T-cell (primary cell): ENCODE measurements around the gene RTTN. TPM values are rescaled to one million over a fixed set of nuclear protein-coding genes. Genes with fewer than 3 reads are reported as not detected.
A peak's percentile ranks its signal among the peaks of the same experiment; 100 is the strongest.
"Not testable (repeated sequence)": the region's sequence is repeated elsewhere in the genome, so short reads cannot be mapped to it uniquely, and the experiment has no call there.

Experiments
- ATAC-seq, 4 experiments: fragments of 200-7000 bp in 3 of 4; fragments of 150-1000 bp in 1 of 4; cut with Tn5 transposase; replicated peaks in 1 of 4; 1 replicate in 3 of 4; 2 replicates in 1 of 4; pipeline ENCODE4 v1.10.0; 2021; ENCODE audit warnings: moderate library complexity in 3 of 4, mild to moderate bottlenecking in 2 of 4, moderate number of reproducible peaks in 1 of 4
- CTCF ChIA-PET, 2 donors: fragments of 300-600 bp; sonication (Branson Sonifier 250); formaldehyde crosslinking; loops; one replicate each; lab custom pipeline; 2022; ENCODE audit warnings: antibody characterized with exemption in 2 of 2; lab: Charles Lee
- POLR2A ChIA-PET, 2 donors: fragments of 300-600 bp; sonication (Branson Sonifier 250); formaldehyde crosslinking; loops; one replicate each; lab custom pipeline; 2022; ENCODE audit warnings: antibody characterized with exemption in 2 of 2; lab: Charles Lee
- DNase-seq, 35 experiments: peaks; one replicate each; pipeline versions ENCODE4 v3.0.0 to v3.0.0-alpha.2; 2013 to 2023
- H3K27ac ChIP-seq: one replicate; pipeline ENCODE4 v1.5.1; 2013; ENCODE audit warnings: low read length
- H3K27me3 ChIP-seq, 2 experiments: replicated peaks in 1 of 2; 1 replicate in 1 of 2; 2 replicates in 1 of 2; pipeline versions ENCODE4 v1.6.1 to v1.7.0; 2013; ENCODE audit warnings: low read length in 1 of 2, mixed read lengths in 1 of 2; ENCODE audit not compliant: control insufficient read depth in 2 of 2, insufficient read depth in 2 of 2; ENCODE audit errors: extremely low read depth in 1 of 2
- H3K36me3 ChIP-seq, 2 donors: 1 replicate in 1 of 2; 2 replicates in 1 of 2; pipeline versions ENCODE4 v1.6.1 to v1.7.0; 2013; ENCODE audit warnings: low read length in 1 of 2; ENCODE audit not compliant: control insufficient read depth in 2 of 2, insufficient read depth in 1 of 2; ENCODE audit errors: extremely low read depth in 1 of 2
- H3K4me1 ChIP-seq, 2 experiments: 1 replicate in 1 of 2; 2 replicates in 1 of 2; pipeline versions ENCODE4 v1.6.1 to v1.7.0; 2013; ENCODE audit warnings: low read length in 2 of 2, mixed read lengths in 1 of 2; ENCODE audit not compliant: insufficient read depth in 2 of 2, control insufficient read depth in 1 of 2; ENCODE audit errors: extremely low read depth in 1 of 2
- H3K4me3 ChIP-seq, 2 donors: 1 replicate in 1 of 2; 2 replicates in 1 of 2; pipeline versions ENCODE4 v1.5.1 to v1.7.0; 2013; ENCODE audit warnings: mild to moderate bottlenecking in 2 of 2, low read length in 1 of 2, moderate library complexity in 1 of 2; ENCODE audit not compliant: control insufficient read depth in 1 of 2; ENCODE audit errors: extremely low read depth in 1 of 2
- H3K9me3 ChIP-seq: 2 replicates; pipeline ENCODE4 v1.7.0; 2013
- H3K27ac Mint-ChIP-seq, 2 donors: one replicate each; pipeline ENCODE4 v1.8.0; 2020 to 2021; ENCODE audit warnings: mild to moderate bottlenecking in 2 of 2, mixed read lengths in 2 of 2
- H3K27me3 Mint-ChIP-seq, 2 donors: one replicate each; pipeline ENCODE4 v1.8.0; 2021 to 2022; ENCODE audit warnings: mixed read lengths in 2 of 2
- H3K36me3 Mint-ChIP-seq: one replicate; pipeline ENCODE4 v1.8.0; 2021; ENCODE audit warnings: mixed read lengths
- H3K4me1 Mint-ChIP-seq, 3 donors: one replicate each; pipeline ENCODE4 v1.8.0; 2020 to 2022; ENCODE audit warnings: mixed read lengths in 3 of 3, mild to moderate bottlenecking in 1 of 3
- H3K4me3 Mint-ChIP-seq, 3 donors: one replicate each; pipeline ENCODE4 v1.8.0; 2020 to 2022; ENCODE audit warnings: mild to moderate bottlenecking in 3 of 3, mixed read lengths in 3 of 3, moderate library complexity in 3 of 3
- H3K9me3 Mint-ChIP-seq, 3 donors: one replicate each; pipeline ENCODE4 v1.8.0; 2020 to 2022; ENCODE audit warnings: mixed read lengths in 3 of 3
- WGBS: methylation state at CpG from one replicate; pipeline ENCODE4 v1.1.5; 2013; ENCODE audit warnings: missing lambda C conversion rate; ENCODE audit not compliant: insufficient coverage; 5-methylcytosine and 5-hydroxymethylcytosine counted together
- total RNA-seq, 35 experiments: library from RNA in 6 of 35; stranded (reverse) in 6 of 35; fragments of 120-200 nt in 1 of 35; gene quantifications; one replicate each; pipeline versions ENCODE4 v1.2.1 to v1.2.4 and lab custom pipeline; 2013 to 2026

The RTTN gene
- total RNA-seq, 5 donors from 2014 or later (not counting 1 experiment from before 2014, with no cell fraction given), result 17.8 to 31.7 (median 19.4) TPM

DNA sequence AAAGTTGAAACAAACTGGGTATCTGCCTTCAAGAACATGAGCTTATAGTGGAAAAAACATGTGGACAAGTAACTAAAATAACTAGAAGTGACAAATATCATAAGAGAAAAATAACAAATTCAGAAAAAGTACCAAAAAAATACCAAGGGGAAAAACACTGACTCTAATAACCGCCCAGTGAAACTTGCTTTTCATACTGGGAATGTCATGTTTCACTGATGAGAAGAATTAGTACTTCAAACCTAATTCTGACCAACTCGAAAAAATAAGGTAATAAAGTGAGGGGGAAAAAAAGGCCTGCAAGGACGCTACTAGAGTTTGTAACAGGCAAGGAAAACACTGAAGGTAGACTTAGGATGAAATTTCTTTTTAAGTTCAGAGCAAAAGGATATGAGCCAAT lies 83.6 kb downstream of the RTTN start:
- Mint-ChIP-seq H3K4me1 (peaks cover 0 to 1% (median 0%) of the 10 kb centered on the region in 3 donors), H3K27me3 (no peaks in the 10 kb centered on the region), H3K27ac (no peak overlapping the region), H3K36me3 (peaks cover 57% of the 10 kb centered on the region), H3K4me3 (no peak overlapping the region), H3K9me3 (no peaks in the 10 kb centered on the region)
- ChIA-PET POLR2A (no interaction called here), CTCF (no interaction called here)
- Histone ChIP-seq H3K4me1 (no peaks in the 10 kb centered on the region), H3K27me3 (no peaks in the 10 kb centered on the region), H3K4me3 (no peak overlapping the region), H3K9me3 (no peaks in the 10 kb centered on the region), H3K27ac (no peak overlapping the region), H3K36me3 (peaks cover 0 to 4% of the 10 kb centered on the region in 2 donors)
- ATAC-seq (no peak), DNase-seq (no peak)
- WGBS, result no CpG with 5 or more reads among the region's 3 CpGs

DNA sequence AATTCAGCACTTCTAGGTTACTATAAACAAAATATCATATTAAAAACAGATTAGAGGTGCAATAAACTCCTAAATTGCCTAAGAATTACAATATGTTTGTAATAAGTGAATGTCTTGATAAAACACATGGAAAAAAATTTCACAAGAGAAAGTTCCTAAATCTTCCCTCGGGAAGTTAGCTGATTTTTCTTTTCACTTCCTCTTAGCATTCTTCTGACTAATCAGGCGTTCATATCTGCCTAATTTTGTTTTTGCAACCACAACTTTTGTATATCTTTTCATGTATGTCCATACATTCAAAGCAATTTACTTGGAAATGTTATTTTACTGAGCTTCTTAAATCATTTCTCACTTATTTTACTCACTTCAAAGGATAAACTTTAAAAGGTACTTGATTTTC lies 88.5 kb downstream of the RTTN start:
- Histone ChIP-seq H3K27me3 (no peaks in the 10 kb centered on the region), H3K27ac (no peak overlapping the region), H3K36me3 (no peaks in the 10 kb centered on the region), H3K9me3 (no peaks in the 10 kb centered on the region), H3K4me3 (no peak overlapping the region), H3K4me1 (no peaks in the 10 kb centered on the region)
- Mint-ChIP-seq H3K4me1 (peaks cover 0 to 1% (median 0%) of the 10 kb centered on the region in 3 donors), H3K9me3 (no peaks in the 10 kb centered on the region), H3K4me3 (no peak overlapping the region), H3K36me3 (peaks cover 56% of the 10 kb centered on the region), H3K27me3 (no peaks in the 10 kb centered on the region), H3K27ac (no peak overlapping the region)
- WGBS, result no CpG with 5 or more reads among the region's 2 CpGs
- CTCF ChIA-PET, result no interaction called here
- POLR2A ChIA-PET, result no interaction called here
- ATAC-seq (no peak), DNase-seq (no peak)

DNA sequence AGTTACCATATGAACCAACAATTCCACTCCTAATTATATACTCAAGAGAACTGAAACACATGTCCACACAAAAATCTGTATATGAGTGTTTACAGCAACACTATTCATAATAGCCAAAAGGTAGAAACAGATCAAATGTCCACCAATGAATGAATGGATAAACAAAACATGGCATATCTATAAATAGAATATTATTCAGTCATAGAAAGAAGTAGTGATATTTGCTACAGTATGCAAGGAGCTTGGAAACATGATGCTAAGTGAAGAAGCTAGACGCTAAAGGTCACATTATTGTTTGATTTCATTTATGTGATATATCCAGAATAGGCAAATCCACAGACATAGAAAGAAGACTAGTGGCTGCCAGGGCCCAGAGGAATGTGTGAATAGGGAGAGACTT lies 92.0 kb downstream of the RTTN start:
- Histone ChIP-seq H3K36me3 (peaks cover 4 to 14% of the 10 kb centered on the region in 2 donors), H3K27me3 (no peaks in the 10 kb centered on the region), H3K4me1 (no peaks in the 10 kb centered on the region), H3K27ac (no peak overlapping the region), H3K9me3 (no peaks in the 10 kb centered on the region), H3K4me3 (no peak overlapping the region)
- peaks cover 0 to 1% (median 0%) of the 10 kb centered on the region in 3 donors for H3K4me1 Mint-ChIP-seq
- ChIA-PET CTCF (no interaction called here), POLR2A (no interaction called here)
- no peaks in the 10 kb centered on the region for H3K27me3 Mint-ChIP-seq
- H3K9me3 Mint-ChIP-seq, result no peaks in the 10 kb centered on the region
- WGBS, result no CpG with 5 or more reads among the region's 1 CpG
- no peak for DNase-seq
- no peak overlapping the region for H3K27ac Mint-ChIP-seq
- peaks cover 54% of the 10 kb centered on the region for H3K36me3 Mint-ChIP-seq
- ATAC-seq, result no peak
- no peak overlapping the region for H3K4me3 Mint-ChIP-seq

DNA sequence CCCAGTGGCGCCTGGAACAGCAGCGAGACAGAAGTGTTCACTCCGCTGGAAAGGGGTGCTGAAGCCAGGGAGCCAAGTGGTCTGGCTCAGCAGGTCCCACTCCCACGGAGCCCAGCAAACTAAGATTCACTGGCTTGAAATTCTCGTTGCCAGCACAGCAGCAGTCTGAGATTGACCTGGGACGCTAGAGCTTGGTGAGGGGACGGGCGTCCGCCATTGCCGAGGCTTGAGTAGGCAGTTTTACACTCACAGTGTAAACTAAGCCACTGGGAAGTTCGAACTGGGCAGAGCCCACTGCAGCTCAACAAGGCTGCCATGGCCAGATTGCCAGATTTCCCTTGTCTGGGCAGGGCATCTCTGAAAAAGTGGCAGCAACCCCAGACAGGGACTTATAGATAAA lies 94.8 kb downstream of the RTTN start:
- H3K27me3 Mint-ChIP-seq, result no peaks in the 10 kb centered on the region

DNA sequence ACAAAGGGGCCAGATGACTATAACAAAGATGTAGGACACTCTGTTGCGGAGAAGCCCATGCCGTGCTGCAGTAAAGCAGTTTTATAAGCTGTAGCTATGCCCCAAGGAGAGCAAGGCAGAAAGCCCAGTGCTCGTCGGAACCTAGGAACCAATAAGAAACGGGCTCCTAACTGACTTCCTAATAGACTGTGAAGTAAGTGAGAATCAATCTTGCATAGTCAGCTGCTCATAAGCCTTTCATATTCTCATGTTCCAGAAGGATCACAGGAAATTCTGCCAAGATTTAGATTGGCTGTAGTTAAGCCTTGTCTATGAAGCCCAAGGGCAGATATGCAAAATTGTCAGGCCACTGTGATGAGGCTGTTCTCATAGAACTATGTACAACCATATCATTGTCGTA lies 98.4 kb downstream of the RTTN start:
- no peaks in the 10 kb centered on the region for H3K27me3 ChIP-seq
- no peak overlapping the region for H3K27ac Mint-ChIP-seq
- H3K4me3 ChIP-seq, result no peak overlapping the region
- no peaks in the 10 kb centered on the region for H3K27me3 Mint-ChIP-seq
- peaks cover 71% of the 10 kb centered on the region for H3K36me3 Mint-ChIP-seq
- peaks cover 0 to 4% (median 4%) of the 10 kb centered on the region in 3 donors for H3K9me3 Mint-ChIP-seq
- H3K9me3 ChIP-seq, result no peaks in the 10 kb centered on the region
- DNase-seq (no peak), ATAC-seq (no peak)
- peaks cover 4 to 36% of the 10 kb centered on the region in 2 donors for H3K36me3 ChIP-seq
- no peak overlapping the region for H3K4me3 Mint-ChIP-seq
- H3K27ac ChIP-seq, result no peak overlapping the region
- ChIA-PET POLR2A (no interaction called here), CTCF (no interaction called here)
- no peaks in the 10 kb centered on the region for H3K4me1 Mint-ChIP-seq
- no peaks in the 10 kb centered on the region for H3K4me1 ChIP-seq
- 98% methylated on average over 4 of the region's 6 CpGs for WGBS

More for the DNA sequence above, 94.8 kb downstream of the RTTN start:
- Mint-ChIP-seq H3K36me3 (peaks cover 63% of the 10 kb centered on the region), H3K4me1 (no peaks in the 10 kb centered on the region), H3K9me3 (no peaks in the 10 kb centered on the region), H3K4me3 (no peak overlapping the region), H3K27ac (no peak overlapping the region)
- DNase-seq (no peak), ATAC-seq (no peak)
- H3K9me3 ChIP-seq, result no peaks in the 10 kb centered on the region
- no peak overlapping the region for H3K27ac ChIP-seq
- no peak overlapping the region for H3K4me3 ChIP-seq
- ChIA-PET POLR2A (interaction anchor here in 1 of 2 donors (0.6 kb wide), 1 partner anchor 501 kb away, joined by 3 read pairs; no protein-coding TSS in a partner anchor), CTCF (no interaction called here)
- no peaks in the 10 kb centered on the region for H3K4me1 ChIP-seq
- H3K36me3 ChIP-seq, result peaks cover 4 to 32% of the 10 kb centered on the region in 2 donors
- 98% methylated on average over 11 of the region's 11 CpGs for WGBS
- no peaks in the 10 kb centered on the region for H3K27me3 ChIP-seq

DNA sequence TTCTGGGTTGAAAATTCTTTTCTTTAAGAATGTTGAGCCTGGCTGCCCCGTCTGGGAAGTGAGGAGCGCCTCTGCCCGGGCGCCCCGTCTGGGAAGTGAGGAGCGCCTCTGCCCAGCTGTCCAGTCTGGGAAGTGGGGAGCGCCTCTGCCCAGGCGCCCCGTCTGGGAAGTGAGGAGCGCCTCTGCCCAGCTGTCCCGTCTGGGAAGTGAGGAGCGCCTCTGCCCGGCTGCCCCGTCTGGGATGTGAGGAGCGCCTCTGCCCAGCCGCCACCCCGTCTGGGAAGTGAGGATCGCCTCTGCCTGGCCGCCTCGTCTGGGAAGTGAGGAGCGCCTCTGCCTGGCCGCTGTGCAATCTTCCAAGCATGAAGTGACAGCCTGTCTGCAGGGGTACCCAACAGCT lies 102.6 kb downstream of the RTTN start:
- H3K4me3 ChIP-seq, H3K4me3 Mint-ChIP-seq, H3K4me1 ChIP-seq, H3K27ac ChIP-seq, H3K27me3 Mint-ChIP-seq, H3K4me1 Mint-ChIP-seq, DNase-seq, H3K27me3 ChIP-seq, H3K27ac Mint-ChIP-seq, H3K9me3 ChIP-seq, CTCF ChIA-PET, POLR2A ChIA-PET, ATAC-seq: not testable (repeated sequence)
- peaks cover 5 to 21% (median 8%) of the 10 kb centered on the region in 3 donors for H3K9me3 Mint-ChIP-seq
- WGBS, result 93% methylated on average over 18 of the region's 22 CpGs
- peaks cover 65% of the 10 kb centered on the region for H3K36me3 Mint-ChIP-seq
- H3K36me3 ChIP-seq, result peaks cover 0 to 20% of the 10 kb centered on the region in 2 donors

DNA sequence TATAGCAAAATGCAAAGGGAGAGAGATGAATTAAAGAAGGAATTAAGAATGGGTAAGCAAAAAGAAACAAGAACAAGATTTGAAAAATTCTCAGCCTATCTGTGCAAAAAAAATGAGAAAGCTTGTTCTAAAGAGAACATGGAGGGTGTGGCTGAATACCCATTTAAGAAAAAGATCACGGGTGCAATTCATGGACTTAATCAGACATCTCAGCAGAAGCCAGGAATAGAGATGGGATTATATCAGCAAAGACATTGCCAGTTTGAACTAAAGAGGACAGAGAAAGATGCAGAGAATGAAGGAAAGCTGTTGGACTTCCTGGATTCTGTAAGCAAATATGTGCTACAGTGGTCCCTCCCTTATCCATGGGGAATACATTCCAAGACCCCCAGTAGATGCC lies 115.6 kb downstream of the RTTN start:
- no peaks in the 10 kb centered on the region for H3K4me1 ChIP-seq
- H3K27ac Mint-ChIP-seq, result peak overlapping the region; percentile 69 to 75
- ChIA-PET POLR2A (no interaction called here), CTCF (interaction anchor here in 1 of 2 donors (1.3 kb wide), 1 partner anchor 453 kb away, joined by 3 read pairs; no protein-coding TSS in a partner anchor)
- DNase-seq, result no peak
- no peak overlapping the region for H3K27ac ChIP-seq
- H3K9me3 Mint-ChIP-seq, result no peaks in the 10 kb centered on the region
- H3K4me3 Mint-ChIP-seq, result no peak overlapping the region
- WGBS, result 100% methylated on average over 1 of the region's 1 CpG
- H3K4me3 ChIP-seq, result no peak overlapping the region
- no peaks in the 10 kb centered on the region for H3K36me3 ChIP-seq
- H3K4me1 Mint-ChIP-seq, result no peaks in the 10 kb centered on the region
- H3K27me3 Mint-ChIP-seq, result no peaks in the 10 kb centered on the region
- no peaks in the 10 kb centered on the region for H3K27me3 ChIP-seq
- no peak for ATAC-seq
- no peaks in the 10 kb centered on the region for H3K9me3 ChIP-seq
- H3K36me3 Mint-ChIP-seq, result peaks cover 21% of the 10 kb centered on the region
